ENCODE data around the gene FEZF2.

DNA sequence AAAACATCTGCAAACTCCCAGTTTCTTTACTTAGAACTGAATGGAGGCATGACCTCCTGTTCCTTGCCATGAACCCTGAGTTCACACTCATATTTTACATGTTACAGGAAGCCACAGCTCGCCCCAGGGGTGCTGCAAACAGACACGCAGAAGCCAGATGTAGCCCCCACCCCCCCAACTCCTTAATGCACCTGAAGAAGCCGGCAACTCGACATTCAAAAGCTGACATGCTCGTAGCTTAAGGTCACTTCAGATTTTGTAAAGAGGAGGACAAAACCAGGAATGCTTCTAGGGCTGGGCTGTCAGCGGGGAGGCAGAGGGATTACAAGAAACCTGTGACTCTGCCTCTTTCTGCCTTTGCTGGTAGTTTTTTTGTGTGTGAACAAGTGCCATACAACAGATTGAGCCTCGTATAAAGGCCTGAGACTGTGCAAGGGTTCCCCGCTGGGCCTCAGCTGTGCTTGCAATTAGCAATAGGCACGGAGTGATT, 42.0 kb upstream of the FEZF2 start:
- no peak for TF ChIP-seq POLR2A (IDR thresholded peaks at IDR 0.05; ENCODE audit: low read depth, low read length)
- TF ChIP-seq TAF1 (IDR thresholded peaks at IDR 0.05; ENCODE audit: borderline replicate concordance, low read depth, low read length), result no peak
- no peak for TF ChIP-seq POLR2AphosphoS5 (IDR thresholded peaks at IDR 0.05; ENCODE audit: low read depth, low read length)
